Measurements from ENCODE around the gene PTCD1. TPM values are rescaled to one million over a fixed set of nuclear protein-coding genes. Genes with fewer than 3 reads are reported as not detected.

PTCD1 gene
- total and polyA plus RNA-seq, 2 of the 8 experiments (the other 6 are each of a cell fraction or from before 2014, with no cell fraction given) = 7.5 to 7.6 TPM

- ChIA-PET POLR2A (ENCODE audit: partially characterized antibody) (interaction anchor here (1.0 to 4.3 kb wide), 9 partner anchors 7 to 33 kb away, joined by 3 to 19 read pairs (median 6); partner anchors contain the start of genes BUD31, CPSF4, PDAP1 and PTCD1), CTCF (ENCODE audit: partially characterized antibody) (interaction anchor here (0.5 to 2.6 kb wide), 2 partner anchors 8 to 10 kb away, joined by 3 to 13 read pairs; no protein-coding TSS in a partner anchor)
- Histone ChIP-seq H4K20me1 (replicated peaks in 1 of 2; ENCODE audit: control insufficient read depth in 1 of 2, insufficient read depth in 2 of 2, low read length in 2 of 2) (peaks cover 3 to 8% of the 10 kb centered on the region in 2 experiments), H3K56ac (replicated peaks; ENCODE audit: insufficient read length, low read depth, low read length) (no peak overlapping the region), H4K91ac (replicated peaks; ENCODE audit: insufficient read length, low read length) (no peak overlapping the region), H2BK20ac (ENCODE audit: low read length) (no peak overlapping the region), H3K4me3 (ENCODE audit: extremely low read depth in 1 of 4, insufficient read depth in 2 of 4, low read depth in 3 of 4, low read length in 4 of 4) (no peak overlapping the region), H2AK5ac (ENCODE audit: low read depth, low read length) (no peak overlapping the region), H3K27me3 (replicated peaks in 1 of 4; ENCODE audit: control insufficient read depth in 3 of 4, extremely low read depth in 1 of 4, insufficient read depth in 3 of 4, low read length in 3 of 4) (no peaks in the 10 kb centered on the region), H2BK120ac (replicated peaks; ENCODE audit: low read depth, low read length) (no peak overlapping the region), H3K9ac (replicated peaks in 1 of 4; ENCODE audit: extremely low read depth in 1 of 4, low read depth in 3 of 4, low read length in 3 of 4) (no peak overlapping the region), H2BK12ac (ENCODE audit: low read depth, low read length) (no peak overlapping the region), H3K79me2 (ENCODE audit: control insufficient read depth in 1 of 2, insufficient read depth in 2 of 2, low read length in 2 of 2) (no peaks in the 10 kb centered on the region), H3K4me1 (replicated peaks in 1 of 4; ENCODE audit: control insufficient read depth in 3 of 4, insufficient read depth in 4 of 4, low read length in 3 of 4) (no peaks in the 10 kb centered on the region; a peak in 1 of 7 replicates), H3K9me3 (ENCODE audit: insufficient read depth in 2 of 2, low read depth in 1 of 2, low read length in 1 of 2) (no peaks in the 10 kb centered on the region; a peak in 1 of 4 replicates), H3K18ac (ENCODE audit: extremely low read depth, low read length) (no peak overlapping the region), H3K36me3 (ENCODE audit: control insufficient read depth in 2 of 4, insufficient read depth in 4 of 4, low read length in 3 of 4) (peaks cover 20 to 55% (median 46%) of the 10 kb centered on the region in 4 experiments), H3K14ac (ENCODE audit: insufficient read length) (no peak overlapping the region), H2BK15ac (ENCODE audit: low read length) (no peak overlapping the region), H2BK5ac (ENCODE audit: low read depth, low read length) (no peak overlapping the region), H2AFZ (ENCODE audit: low read length) (no peak overlapping the region), H3K27ac (ENCODE audit: low read depth, low read length) (no peak overlapping the region), H4K5ac (ENCODE audit: insufficient read length, low read depth, low read length) (no peak overlapping the region), H3K4ac (replicated peaks; ENCODE audit: insufficient read length, low read depth, low read length) (no peak overlapping the region), H3K79me1 (ENCODE audit: low read depth, low read length) (no peaks in the 10 kb centered on the region; the same call in none of the 2 replicates), H3K23ac (ENCODE audit: insufficient read length) (no peak overlapping the region), H3K23me2 (ENCODE audit: low read depth, low read length) (no peaks in the 10 kb centered on the region), H3K4me2 (ENCODE audit: insufficient read depth in 1 of 2, low read depth in 2 of 2, low read length in 2 of 2) (no peak overlapping the region), H4K8ac (ENCODE audit: extremely low read depth, insufficient read depth, low read length) (no peak overlapping the region)
- WGBS, 2 experiments (ENCODE audit: extremely low coverage in 1 of 2, insufficient coverage in 1 of 2, insufficient read length in 1 of 2, insufficient replicate concordance in 2 of 2, low coverage in 1 of 2, low lambda C conversion rate in 2 of 2, missing lambda C conversion rate in 1 of 2) = 89% methylated on average over 23 of the region's 24 CpGs; no CpG with 5 or more reads in 1 of the 2 experiments
- DNase-seq (ENCODE audit: low read depth in 1 of 2, low spot score in 2 of 2) (no peak), FAIRE-seq (no peak)
- TF ChIP-seq POU5F1 (IDR thresholded peaks at IDR 0.05; ENCODE audit: low read depth, low read length) (no peak), KDM4A (IDR thresholded peaks at IDR 0.05; ENCODE audit: low read depth, low read length, severe bottlenecking) (no peak)
Measured at GRCh38 chr7:99424932-99425730, 13.5 kb downstream of the PTCD1 start.
